Small intestine (tissue), 7 donors: ENCODE data around the gene FNIP2. TPM values are rescaled to one million over a fixed set of nuclear protein-coding genes. Genes with fewer than 3 reads are reported as not detected.
A peak's percentile ranks its signal among the peaks of the same experiment; 100 is the strongest.
"Not testable (repeated sequence)": the region's sequence is repeated elsewhere in the genome, so short reads cannot be mapped to it uniquely, and the experiment has no call there.

Experiments
- DNase-seq, 2 donors: peaks; one replicate each; pipeline versions ENCODE4 v3.0.0 to v3.0.0-alpha.2; 2013
- FAIRE-seq: peaks from 2 replicates; lab custom pipeline; 2012; peaks lifted over from hg19 to GRCh38; lab: Jason Lieb, UNC
- H3K27ac ChIP-seq, 3 donors: one replicate each; pipeline ENCODE4 v1.5.1; 2013; ENCODE audit warnings: low read length in 2 of 3, mild to moderate bottlenecking in 2 of 3, control low read depth in 1 of 3, inconsistent platforms in 1 of 3, low read depth in 1 of 3, moderate library complexity in 1 of 3
- H3K27me3 ChIP-seq, 3 donors: one replicate each; pipeline ENCODE4 v1.6.1; 2013; ENCODE audit warnings: low read length in 3 of 3, inconsistent platforms in 1 of 3; ENCODE audit not compliant: control insufficient read depth in 3 of 3, insufficient read depth in 3 of 3
- H3K36me3 ChIP-seq, 3 donors: one replicate each; pipeline ENCODE4 v1.6.1; 2013; ENCODE audit warnings: low read length in 3 of 3, inconsistent platforms in 1 of 3, low read depth in 1 of 3, mild to moderate bottlenecking in 1 of 3, moderate library complexity in 1 of 3; ENCODE audit not compliant: control insufficient read depth in 3 of 3, insufficient read depth in 2 of 3
- H3K4me1 ChIP-seq, 3 donors: one replicate each; pipeline ENCODE4 v1.6.1; 2013; ENCODE audit warnings: low read length in 2 of 3, inconsistent platforms in 1 of 3, low read depth in 1 of 3, mild to moderate bottlenecking in 1 of 3, moderate library complexity in 1 of 3; ENCODE audit not compliant: control insufficient read depth in 3 of 3, insufficient read depth in 2 of 3
- H3K4me3 ChIP-seq, 3 donors: one replicate each; pipeline ENCODE4 v1.5.1; 2013; ENCODE audit warnings: low read length in 3 of 3, control low read depth in 1 of 3, inconsistent platforms in 1 of 3, low read depth in 1 of 3, mild to moderate bottlenecking in 1 of 3, moderate library complexity in 1 of 3
- H3K9me3 ChIP-seq, 2 donors: one replicate each; pipeline ENCODE4 v1.6.1; 2013; ENCODE audit warnings: low read depth in 1 of 2, low read length in 1 of 2; ENCODE audit not compliant: control insufficient read depth in 2 of 2, insufficient read depth in 1 of 2
- WGBS, 3 donors: extraction: QIAGEN DNeasy Blood & Tissue Kit; methylation state at CpG; one replicate each; pipeline ENCODE4 v1.1.7; 2013; 5-methylcytosine and 5-hydroxymethylcytosine counted together
- polyA plus RNA-seq, 4 donors: library from polyadenylated mRNA; stranded (reverse) in 3 of 4; unstranded in 1 of 4; fragments of 200-250 nt in 3 of 4; fragments of 120-200 nt in 1 of 4; gene quantifications; one replicate each; pipeline versions ENCODE4 v1.2.1 to v1.2.3, GENCODE V29; 2013
- donor health status: healthy with polysubstance abuse.
- donor health status: control.
- donor health status: control.
- donor health status: Bipolar disorder and iron deficiency.
- donor health status: healthy.

FNIP2 gene
- polyA plus RNA-seq, 4 donors: 3.5 to 25.2 (median 6.7) TPM

- no peaks in the 10 kb centered on the region for H3K36me3 ChIP-seq
- H3K27me3 ChIP-seq: no peaks in the 10 kb centered on the region
- peaks cover 0 to 15% (median 13%) of the 10 kb centered on the region in 3 donors for H3K4me1 ChIP-seq
- H3K9me3 ChIP-seq: no peaks in the 10 kb centered on the region
- no peak overlapping the region for H3K4me3 ChIP-seq
- H3K27ac ChIP-seq: no peak overlapping the region
- DNase-seq (no peak), FAIRE-seq (no peak)
- WGBS, 3 donors: 93 to 96% (median 94%) methylated on average over 8 of the region's 8 CpGs
Observed at GRCh38 chr4:158789853-158790252, 21.0 kb downstream of the FNIP2 start.

GRCh38 chr4:158793021-158793420 is 24.2 kb downstream of the FNIP2 start:
- DNase-seq (no peak), FAIRE-seq (no peak)
- Histone ChIP-seq H3K9me3 (no peaks in the 10 kb centered on the region), H3K27me3 (no peaks in the 10 kb centered on the region), H3K4me1 (peaks cover 0 to 8% (median 5%) of the 10 kb centered on the region in 3 donors), H3K36me3 (peaks cover 0 to 5% (median 0%) of the 10 kb centered on the region in 3 donors), H3K27ac (no peak overlapping the region), H3K4me3 (no peak overlapping the region)
- 45 to 67% (median 59%) methylated on average over 1 of the region's 1 CpG for WGBS, 3 donors

GRCh38 chr4:158793430-158793829 is 24.6 kb downstream of the FNIP2 start:
- not testable (repeated sequence) for H3K4me1 ChIP-seq
- WGBS, 3 donors: 80 to 84% (median 81%) methylated on average over 1 of the region's 1 CpG

GRCh38 chr4:158796370-158797140 is 27.7 kb downstream of the FNIP2 start:
- 89 to 98% (median 90%) methylated on average over 7 of the region's 7 CpGs for WGBS, 3 donors
- no peak overlapping the region for H3K4me3 ChIP-seq
- no peak for DNase-seq
- H3K9me3 ChIP-seq: no peaks in the 10 kb centered on the region
- H3K27me3 ChIP-seq: no peaks in the 10 kb centered on the region
- peaks cover 0 to 5% (median 0%) of the 10 kb centered on the region in 3 donors for H3K36me3 ChIP-seq
- no peak for FAIRE-seq
- peaks cover 11 to 21% (median 15%) of the 10 kb centered on the region in 3 donors for H3K4me1 ChIP-seq
- no peak overlapping the region for H3K27ac ChIP-seq

More at GRCh38 chr4:158793430-158793829, 24.6 kb downstream of the FNIP2 start:
- not testable (repeated sequence) for H3K9me3 ChIP-seq, H3K4me3 ChIP-seq, H3K27ac ChIP-seq, FAIRE-seq, H3K27me3 ChIP-seq, H3K36me3 ChIP-seq, DNase-seq

GRCh38 chr4:158798062-158798461 is 29.2 kb downstream of the FNIP2 start:
- H3K36me3 ChIP-seq: peaks cover 0 to 5% (median 0%) of the 10 kb centered on the region in 3 donors
- H3K4me3 ChIP-seq: no peak overlapping the region
- H3K27me3 ChIP-seq: no peaks in the 10 kb centered on the region
- H3K9me3 ChIP-seq: no peaks in the 10 kb centered on the region
- no peak for DNase-seq
- H3K27ac ChIP-seq: no peak overlapping the region
- peaks cover 10 to 18% (median 11%) of the 10 kb centered on the region in 3 donors for H3K4me1 ChIP-seq
- WGBS, 3 donors: 89 to 91% (median 90%) methylated on average over 7 of the region's 7 CpGs
- FAIRE-seq: no peak

DNA sequence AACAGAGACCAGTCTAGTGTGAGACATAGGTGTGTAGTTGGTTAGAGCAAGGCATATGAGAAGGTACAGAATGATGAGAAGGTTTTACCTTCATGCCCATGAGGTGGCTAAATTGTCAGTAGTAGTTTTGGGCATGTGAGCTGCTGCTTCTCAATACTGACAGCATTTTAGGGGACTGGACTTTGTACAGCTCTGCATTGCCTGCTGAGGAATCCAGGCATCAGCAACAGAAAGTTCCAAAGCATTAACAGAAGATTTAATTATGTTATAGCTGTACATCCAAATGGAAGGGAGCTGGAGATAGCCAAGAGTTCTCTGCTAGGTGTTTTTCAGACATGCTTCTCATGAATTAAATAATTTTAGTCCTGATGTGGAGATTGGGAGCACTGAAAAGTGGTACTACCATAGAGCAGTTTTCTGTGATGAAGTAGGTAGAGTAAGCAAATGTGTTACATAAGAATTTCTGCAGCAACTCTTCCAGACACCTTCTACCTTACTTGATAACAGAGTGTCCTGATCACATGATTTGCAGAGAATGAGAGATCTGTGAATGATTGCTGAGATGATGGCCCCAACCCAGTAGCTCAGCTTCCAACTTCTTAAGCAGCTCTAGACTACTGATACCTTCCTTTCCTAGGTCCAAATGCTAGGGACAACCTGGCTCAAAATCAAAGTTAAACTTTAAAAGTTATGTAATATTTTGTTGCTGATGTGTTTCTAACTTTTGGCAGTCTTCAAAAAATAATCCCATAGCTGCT is 30.4 kb downstream of the FNIP2 start:
- H3K27me3 ChIP-seq: no peaks in the 10 kb centered on the region
- no peak overlapping the region for H3K4me3 ChIP-seq
- H3K4me1 ChIP-seq: peaks cover 10 to 16% (median 11%) of the 10 kb centered on the region in 3 donors
- no peak overlapping the region for H3K27ac ChIP-seq
- peaks cover 0 to 5% (median 0%) of the 10 kb centered on the region in 3 donors for H3K36me3 ChIP-seq
- no peaks in the 10 kb centered on the region for H3K9me3 ChIP-seq
- DNase-seq (no peak), FAIRE-seq (no peak)

- Histone ChIP-seq H3K4me1 (peaks cover 10 to 16% (median 11%) of the 10 kb centered on the region in 3 donors), H3K27ac (no peak overlapping the region), H3K4me3 (no peak overlapping the region), H3K9me3 (no peaks in the 10 kb centered on the region), H3K27me3 (no peaks in the 10 kb centered on the region), H3K36me3 (peaks cover 0 to 5% (median 0%) of the 10 kb centered on the region in 3 donors)
- DNase-seq (no peak), FAIRE-seq (no peak)
- WGBS, 3 donors: 10 to 49% (median 33%) methylated on average over 7 of the region's 7 CpGs
Observed at GRCh38 chr4:158799856-158800255, 31.0 kb downstream of the FNIP2 start.

GRCh38 chr4:158801066-158801465 is 32.2 kb downstream of the FNIP2 start:
- Histone ChIP-seq H3K9me3 (no peaks in the 10 kb centered on the region), H3K27me3 (no peaks in the 10 kb centered on the region), H3K27ac (peak overlapping the region in 1 of 3 donors; percentile 8), H3K4me1 (peaks cover 14 to 24% (median 14%) of the 10 kb centered on the region in 3 donors), H3K4me3 (no peak overlapping the region), H3K36me3 (no peaks in the 10 kb centered on the region)
- WGBS, 3 donors: 41 to 72% (median 56%) methylated on average over 4 of the region's 4 CpGs
- DNase-seq: no peak
- no peak for FAIRE-seq
